Measurements from ENCODE around the gene DMPK.
A peak's percentile ranks its signal among the peaks of the same experiment; 100 is the strongest.

DMPK gene

GRCh38 chr19:45782162-45782691 lies at the start of gene DMPK:
TSS of gene DMPK (minus strand) at chr19:45782490. CDS start at chr19:45782352, 138 bp downstream.
- peak in 11 of 56 donors; percentile 8 to 50 (median 22) for DNase-seq

- no peak for DNase-seq
Measured at GRCh38 chr19:45828945-45829344, 46.7 kb upstream of the DMPK start.

GRCh38 chr19:45828523-45828922 lies 46.2 kb upstream of the DMPK start:
- DNase-seq = no peak

GRCh38 chr19:45827459-45828093 lies 45.3 kb upstream of the DMPK start:
- DNase-seq = no peak

DNA sequence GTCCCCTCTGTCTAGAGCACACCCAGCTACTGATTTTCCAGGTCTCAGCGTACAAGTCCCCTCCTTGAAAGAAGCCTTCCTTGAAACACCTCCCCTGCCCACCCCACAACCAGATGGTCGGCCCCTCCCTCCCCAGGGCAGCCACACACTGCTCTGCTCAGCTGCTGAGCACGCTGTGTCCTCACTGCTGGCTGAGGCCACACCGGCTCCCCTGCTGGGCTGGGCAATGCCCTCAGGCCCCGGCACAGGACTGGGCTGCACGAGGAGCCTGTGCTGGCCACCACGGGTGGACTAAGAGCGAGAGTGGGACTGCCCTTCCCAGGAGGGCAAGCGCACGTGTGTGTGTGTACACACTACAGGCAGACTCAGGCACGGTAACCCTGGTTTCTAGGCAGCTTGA lies 44.6 kb upstream of the DMPK start:
- no peak for DNase-seq

GRCh38 chr19:45825917-45826893 lies 43.9 kb upstream of the DMPK start:
- DNase-seq = no peak

DNA sequence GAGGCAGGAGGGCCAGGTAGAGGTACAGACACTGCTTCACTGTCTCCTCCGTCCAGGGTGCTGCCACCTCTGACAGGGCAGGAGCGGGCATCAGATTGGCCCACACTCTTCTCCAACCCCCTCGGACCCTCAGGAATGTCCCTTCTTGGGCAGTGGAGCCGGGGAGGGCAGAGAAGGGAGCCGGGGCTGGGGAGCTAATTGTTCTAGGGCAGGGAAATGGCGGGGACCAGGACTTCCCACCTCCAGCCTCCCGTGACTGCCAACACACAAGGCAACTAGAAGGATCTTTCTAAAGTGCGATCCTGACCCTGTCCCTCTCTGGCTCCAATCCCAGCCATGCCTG lies 42.9 kb upstream of the DMPK start:
- no peak for DNase-seq

DNA sequence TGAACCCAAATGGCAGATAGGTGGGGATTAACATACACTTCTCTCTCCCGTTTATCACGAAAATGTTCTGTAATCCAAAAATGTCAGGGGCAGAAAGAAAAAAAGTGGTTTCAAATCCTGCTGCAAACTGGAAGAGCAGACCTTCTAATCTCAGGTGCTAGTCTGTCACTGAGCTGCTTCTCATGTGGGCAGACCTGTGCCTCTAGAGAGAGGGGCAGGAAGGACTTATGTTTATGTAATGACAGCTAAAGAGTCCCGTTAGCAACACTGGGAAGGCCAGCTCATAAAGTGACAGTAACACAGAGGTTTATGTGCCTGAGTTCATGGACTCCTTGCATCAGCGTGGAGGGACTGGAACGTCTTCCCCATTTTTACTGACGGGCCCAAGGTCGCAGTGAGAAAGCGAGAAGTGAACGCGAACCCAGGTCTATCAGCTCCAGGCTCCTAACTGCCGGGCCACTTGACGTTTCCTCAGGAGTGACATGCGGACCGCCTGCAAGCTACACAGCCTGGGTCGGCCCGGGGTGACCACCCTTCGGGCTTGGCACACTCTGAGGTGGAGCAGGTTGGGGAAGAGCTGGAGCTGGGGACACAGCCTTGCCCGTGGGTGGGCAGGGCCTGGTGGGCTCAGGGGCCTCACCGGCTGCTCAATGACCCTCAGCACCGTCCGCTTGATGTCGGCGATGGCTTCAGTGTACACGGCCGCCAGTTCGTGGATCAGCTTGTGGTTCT lies 42.4 kb upstream of the DMPK start:
- DNase-seq = no peak

DNA sequence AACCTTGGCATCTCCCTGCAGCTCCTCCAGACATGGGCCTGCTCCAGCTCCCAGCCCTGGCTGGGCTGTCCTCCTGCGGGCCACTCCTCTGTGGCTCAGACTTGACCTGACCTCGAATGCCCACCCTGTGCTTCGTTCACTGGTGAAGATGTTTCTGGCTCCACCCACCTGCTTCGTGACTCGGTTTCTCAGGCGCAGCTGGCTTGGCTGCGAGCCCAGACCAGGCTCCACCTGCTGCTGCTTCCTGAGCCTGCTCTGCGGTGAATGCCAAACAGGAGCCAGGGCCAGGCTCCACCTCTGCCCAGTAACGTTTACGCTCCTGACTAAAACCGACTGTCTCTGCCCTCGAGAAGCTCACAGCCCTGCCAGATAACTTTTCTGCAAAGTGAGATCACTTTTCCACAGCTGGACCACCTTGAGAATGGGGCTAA lies 41.8 kb upstream of the DMPK start:
- peak in 19 of 56 donors; percentile 11 to 50 (median 26) for DNase-seq

GRCh38 chr19:45823182-45823581 lies 40.9 kb upstream of the DMPK start:
- DNase-seq = no peak

- DNase-seq = peak in 8 of 56 donors; percentile 11 to 32 (median 23)
Measured at GRCh38 chr19:45822716-45823115, 40.4 kb upstream of the DMPK start.

GRCh38 chr19:45821570-45821969 lies 39.3 kb upstream of the DMPK start:
- no peak for DNase-seq

DNA sequence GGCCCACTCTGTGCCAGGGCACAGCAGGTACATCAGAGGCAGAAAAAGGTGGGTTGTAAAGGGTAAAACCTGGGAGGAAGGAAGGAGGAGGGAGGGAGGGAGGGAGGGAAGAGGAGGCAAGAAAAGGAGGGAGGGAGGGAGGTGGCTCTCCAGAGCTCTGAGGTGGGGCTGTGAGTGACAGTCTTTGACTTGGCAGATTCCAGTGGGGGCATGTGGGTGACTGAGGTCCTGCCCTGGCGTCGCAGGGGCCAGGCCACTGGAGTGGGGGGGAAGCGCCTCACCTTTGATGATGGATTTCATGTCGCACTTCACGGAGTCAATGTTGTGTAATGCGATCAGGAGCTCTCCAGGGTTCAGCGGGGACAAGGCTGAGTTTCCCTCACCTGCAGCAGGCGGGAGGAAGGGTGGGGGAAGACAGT lies 38.8 kb upstream of the DMPK start:
- DNase-seq = peak in 4 of 56 donors; percentile 10 to 30 (median 18)

- DNase-seq = no peak
Measured at GRCh38 chr19:45820413-45821102, 38.3 kb upstream of the DMPK start.

GRCh38 chr19:45819769-45820168 lies 37.5 kb upstream of the DMPK start:
- no peak for DNase-seq

- DNase-seq = peak in 1 of 56 donors; percentile 16
Measured at GRCh38 chr19:45817725-45818301, 35.5 kb upstream of the DMPK start.

DNA sequence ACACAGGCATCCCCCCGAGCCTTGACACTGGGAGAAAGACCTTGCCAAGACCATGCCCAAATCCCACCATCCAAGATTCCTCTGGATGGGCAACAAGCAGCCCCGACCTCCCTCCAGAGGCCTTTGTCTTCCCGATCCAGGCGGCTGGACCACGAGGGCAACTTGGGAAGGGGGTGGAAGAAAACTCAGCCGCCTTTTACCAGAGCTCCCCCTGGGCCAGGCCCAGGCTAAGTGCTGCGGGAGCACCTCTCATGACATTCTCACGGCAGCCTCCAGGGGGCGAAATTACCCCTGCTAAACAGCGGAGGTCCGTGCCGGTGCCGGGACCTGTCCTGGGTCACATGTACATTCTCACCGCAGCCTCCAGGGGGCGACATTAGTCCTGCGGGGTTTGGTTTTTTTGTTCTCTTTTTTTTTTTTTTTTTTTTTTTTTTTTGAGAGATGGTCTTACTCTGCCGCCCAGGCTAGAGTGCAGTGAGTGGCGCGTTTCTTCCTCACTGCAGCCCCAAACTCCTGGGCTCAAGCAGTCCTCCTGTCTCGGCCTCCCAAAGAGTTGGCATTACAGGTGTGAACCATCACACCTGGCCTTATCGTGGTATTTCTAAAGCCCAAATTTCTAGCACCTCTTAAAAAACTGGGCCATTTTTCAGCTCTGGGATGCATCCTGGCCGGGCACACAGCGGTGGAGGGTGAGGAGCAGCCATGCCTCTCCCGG lies 34.9 kb upstream of the DMPK start:
- DNase-seq = peak in 55 of 56 donors; percentile 12 to 90 (median 64)

DNA sequence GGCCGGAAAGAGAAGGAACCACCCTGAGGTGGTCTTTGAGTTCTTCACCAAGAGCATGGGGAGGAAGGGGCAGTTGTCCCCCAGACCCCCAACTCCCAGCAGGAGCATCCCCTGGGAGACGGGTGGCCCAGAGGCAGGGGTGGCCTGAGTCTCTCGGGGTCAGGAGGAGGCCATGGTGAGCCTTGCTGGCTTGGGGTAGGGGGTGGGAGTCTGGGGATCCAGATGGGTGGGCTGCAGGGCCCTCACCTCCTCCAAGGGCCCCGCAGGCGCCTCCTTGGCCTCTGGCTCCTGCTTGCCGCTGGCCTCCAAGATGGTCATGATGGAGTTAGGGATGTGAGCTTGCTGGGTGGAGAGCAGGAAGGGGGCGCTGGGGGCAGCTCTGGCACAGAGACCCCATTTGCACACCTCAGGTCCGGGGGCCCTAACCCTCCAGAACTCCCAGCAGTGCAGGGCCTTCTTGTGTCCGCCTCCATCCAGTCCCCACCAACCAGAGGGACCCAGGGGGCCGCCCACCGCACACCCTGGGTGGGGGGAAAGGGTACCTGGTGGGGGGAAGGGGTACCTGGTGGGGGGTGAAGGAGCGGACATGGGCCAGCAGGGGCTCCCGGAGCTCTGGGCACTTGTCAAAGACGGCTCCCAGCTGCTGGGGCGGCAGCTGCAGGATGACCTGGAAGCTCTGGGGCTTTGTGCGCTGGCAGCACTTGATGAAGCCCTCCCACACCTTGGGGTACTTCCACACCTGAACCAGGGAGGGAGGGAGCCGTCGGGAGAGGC lies 34.1 kb upstream of the DMPK start:
- DNase-seq = no peak
